Activated CD4-positive, alpha-beta T cell treated with anti-CD3 and anti-CD28 coated beads, Interleukin-2, amount 50 U/mL, for 1 hour (primary cell): ENCODE results near the gene METTL5.
"Not testable (repeated sequence)": the region's sequence is repeated elsewhere in the genome, so short reads cannot be mapped to it uniquely, and the experiment has no call there.

Source experiments
- DNase-seq: peaks from one replicate; pipeline ENCODE4 v3.0.0-alpha.2; 2020

The METTL5 gene

DNA sequence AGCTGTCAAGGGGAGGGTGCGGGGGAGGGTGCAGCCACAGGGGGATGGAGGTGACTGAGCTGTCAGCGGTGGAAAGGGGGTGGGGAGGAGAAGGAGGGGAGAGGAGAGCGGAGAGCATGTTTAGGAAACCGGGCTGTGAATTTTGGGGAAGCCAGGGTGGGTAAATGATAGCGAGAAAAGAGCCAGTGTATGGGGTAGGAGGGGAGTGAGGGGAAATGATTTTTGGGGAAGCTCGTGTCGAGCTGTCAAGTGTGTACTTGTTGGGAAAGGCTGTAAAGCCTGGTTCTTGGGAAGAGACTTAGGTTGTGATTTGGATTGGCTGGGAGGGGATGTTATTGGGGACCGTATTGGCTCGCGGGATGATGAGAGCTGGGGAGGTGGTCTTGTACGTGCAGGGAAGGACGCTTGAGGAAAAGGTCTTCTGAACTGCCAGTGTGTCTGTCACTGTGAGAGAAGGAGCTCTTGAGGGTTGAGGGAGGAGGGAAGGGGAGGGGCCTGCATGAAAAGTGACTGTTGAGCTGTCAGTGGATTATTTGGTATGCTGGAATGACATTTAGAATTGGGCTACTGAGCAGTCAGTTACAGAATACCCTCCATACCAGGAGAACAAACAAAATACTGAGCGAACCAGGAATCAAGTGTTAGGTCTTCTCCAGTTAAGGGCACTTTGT lies 3.6 kb upstream of the METTL5 start:
- peak; percentile 39 for DNase-seq

DNA sequence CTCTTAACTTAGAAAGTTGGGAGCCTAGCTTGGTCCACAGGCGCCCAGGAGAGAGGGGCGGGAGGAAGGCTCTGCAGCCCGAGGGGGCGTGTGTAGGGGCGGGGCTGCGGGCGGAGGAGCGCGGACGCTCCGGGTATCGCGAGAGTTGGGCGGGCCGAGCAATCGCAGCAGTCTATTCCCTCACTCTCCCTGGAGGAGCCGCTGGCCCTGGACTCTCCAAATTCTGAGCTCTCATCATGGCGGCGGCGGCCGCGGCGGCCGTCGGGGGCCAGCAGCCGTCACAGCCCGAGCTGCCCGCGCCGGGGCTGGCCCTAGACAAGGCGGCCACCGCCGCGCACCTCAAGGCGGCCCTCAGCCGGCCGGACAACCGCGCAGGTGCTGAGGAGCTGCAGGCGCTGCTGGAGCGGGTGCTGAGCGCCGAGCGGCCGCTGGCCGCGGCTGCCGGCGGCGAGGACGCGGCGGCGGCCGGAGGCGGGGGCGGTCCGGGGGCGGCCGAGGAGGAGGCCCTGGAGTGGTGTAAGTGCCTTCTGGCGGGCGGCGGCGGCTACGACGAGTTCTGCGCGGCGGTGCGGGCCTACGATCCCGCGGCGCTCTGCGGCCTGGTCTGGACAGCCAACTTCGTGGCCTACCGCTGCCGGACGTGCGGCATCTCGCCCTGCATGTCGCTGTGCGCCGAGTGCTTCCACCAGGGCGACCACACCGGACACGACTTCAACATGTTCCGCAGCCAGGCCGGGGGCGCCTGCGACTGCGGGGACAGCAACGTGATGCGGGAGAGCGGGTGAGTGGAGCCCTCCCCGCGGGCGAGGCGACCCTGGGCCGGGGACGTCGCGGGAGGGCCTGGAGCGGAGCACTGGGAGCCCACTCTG lies 2.8 kb upstream of the METTL5 start, which contains the start of gene UBR3:
Gene UBR3, plus strand, starts transcription at position 183 of the 869 bp plus-strand sequence. Its CDS starts 54 bp downstream, at position 237.
- peak; percentile 89 for DNase-seq

DNA sequence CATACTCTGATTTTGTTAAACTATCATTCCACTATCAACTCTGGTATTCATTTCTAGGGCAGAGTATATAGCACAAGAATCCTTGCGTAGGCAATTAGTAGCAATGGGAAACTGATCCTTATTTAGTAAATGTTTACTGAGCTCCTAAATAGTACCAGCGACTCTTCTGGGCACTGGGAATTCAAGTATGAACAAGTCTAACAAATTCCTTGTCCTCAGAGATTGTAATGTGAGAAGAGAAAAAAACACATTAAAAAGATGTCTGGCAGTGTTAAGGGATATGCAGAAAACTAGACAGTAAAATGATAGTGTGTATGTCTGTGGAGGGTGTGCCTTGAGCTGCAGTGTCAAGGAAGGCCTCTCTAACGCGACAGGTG lies 721 bp downstream of the METTL5 start:
- no peak for DNase-seq

DNA sequence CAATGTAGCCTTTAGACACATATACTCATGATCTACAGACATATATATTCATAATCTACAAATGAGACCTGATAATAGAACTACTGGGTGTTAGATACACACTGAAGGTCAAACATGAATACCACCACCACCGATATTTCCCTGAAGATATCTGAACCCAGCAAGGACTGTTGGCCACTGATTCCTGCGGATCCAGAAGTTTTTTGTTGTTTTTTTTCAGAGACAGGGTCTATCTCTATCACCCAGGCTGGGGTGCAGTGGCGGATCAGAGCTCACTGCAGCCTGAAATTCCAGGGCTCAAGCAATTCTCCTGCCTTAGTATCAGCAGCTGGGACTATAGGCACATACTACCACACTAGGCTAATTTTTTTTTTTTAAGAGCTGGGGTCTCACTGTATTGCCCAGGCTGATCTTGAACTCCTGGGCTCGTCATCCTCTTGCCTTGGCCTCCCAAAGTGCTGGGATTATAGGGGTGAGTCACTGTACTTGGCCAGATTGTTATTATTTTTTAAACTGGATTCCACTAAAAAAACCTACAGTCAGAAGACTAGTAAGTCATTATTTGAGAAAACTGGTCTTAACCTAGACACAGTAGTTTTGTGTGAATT lies 1.8 kb downstream of the METTL5 start:
- no peak for DNase-seq

DNA sequence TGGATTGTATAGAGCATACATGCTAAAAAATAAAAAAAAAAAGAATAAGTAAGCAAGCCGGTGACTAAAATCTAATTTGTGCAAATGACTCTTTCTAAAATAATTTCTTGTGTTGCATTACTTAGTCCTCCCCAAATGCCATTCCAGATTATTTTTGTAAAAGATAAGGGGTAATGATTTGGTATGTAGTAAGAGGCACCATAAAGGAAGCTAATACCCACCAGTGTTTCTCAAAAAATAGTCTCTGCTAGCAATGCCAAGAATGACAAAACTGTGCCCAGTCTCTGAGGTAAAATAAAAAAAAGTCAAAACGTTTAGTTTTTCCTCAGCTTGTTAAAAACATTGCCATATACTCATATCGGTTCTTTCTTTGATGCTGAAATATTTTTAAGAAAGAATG lies 2.7 kb downstream of the METTL5 start:
- DNase-seq: no peak

DNA sequence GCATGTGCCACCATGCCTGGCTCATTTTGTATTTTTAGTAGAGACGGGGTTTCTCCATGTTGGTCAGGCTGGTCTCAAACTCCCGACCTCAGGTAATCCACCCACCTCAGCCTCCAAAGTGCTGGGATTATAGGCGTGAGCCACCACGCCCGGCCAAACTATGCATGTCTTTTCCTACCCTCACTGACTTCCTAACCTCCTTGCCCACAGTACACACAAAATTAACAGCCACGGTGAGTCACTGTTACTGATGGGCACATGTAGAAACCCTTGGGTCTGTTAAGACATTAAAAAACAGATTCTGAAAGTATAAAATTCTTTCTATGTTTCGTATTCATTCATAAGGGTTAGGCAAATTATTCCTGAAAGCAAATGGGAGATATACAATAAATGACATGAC lies 4.6 kb downstream of the METTL5 start:
- not testable (repeated sequence) for DNase-seq

DNA sequence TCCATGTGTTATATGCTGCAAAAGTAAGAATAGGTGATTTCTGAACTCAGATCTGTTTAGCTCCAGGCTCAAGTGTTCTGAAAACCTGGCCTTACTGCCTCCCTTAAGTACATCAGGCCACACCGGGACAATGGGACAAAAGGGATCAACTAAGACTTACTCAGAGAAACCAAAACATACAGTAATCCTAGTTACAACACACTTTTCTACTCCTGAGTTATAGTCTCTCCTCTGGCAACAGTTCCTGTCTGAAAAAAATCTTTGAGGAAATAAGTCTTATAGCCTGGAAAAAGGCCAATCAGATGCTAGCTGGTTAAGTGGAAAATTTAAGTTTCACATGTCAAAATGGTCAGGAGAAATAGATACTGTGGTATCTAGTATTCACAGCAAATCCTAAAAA lies 5.6 kb downstream of the METTL5 start:
- DNase-seq: no peak

DNA sequence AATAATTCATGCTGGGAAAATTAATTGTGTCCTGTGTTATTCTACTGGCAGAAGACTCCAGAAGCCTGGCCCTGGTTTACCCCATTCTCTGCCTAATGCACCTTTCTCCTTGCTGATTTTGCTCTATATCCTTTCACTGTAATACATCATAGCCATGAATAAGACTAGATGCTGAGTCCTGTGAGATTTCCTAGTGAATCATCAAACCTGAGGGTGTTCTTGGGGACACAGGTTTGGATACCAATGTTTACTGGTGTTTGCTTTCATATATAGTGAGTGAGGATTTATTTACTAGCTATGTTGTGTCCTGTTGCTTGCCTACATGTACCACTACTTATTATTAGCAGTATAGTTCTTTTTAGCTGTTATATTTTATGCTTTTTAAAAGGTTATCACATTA lies 6.5 kb downstream of the METTL5 start:
- DNase-seq: no peak

DNA sequence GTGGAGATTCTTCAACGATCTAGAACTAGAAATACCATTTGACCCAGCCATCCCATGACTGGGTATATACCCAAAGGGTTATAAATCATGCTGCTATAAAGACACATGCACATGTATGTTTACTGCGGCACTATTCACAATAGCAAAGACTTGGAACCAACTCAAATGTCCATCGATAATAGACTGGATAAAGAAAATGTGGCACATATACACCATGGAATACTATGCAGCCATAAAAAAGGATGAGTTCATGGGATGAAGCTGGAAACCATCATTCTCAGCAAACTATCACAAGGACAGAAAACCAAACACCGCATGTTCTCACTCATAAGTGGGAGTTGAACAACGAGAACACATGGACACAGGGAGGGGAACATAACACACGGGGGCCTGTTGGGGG lies 7.3 kb downstream of the METTL5 start:
- DNase-seq: not testable (repeated sequence)

DNA sequence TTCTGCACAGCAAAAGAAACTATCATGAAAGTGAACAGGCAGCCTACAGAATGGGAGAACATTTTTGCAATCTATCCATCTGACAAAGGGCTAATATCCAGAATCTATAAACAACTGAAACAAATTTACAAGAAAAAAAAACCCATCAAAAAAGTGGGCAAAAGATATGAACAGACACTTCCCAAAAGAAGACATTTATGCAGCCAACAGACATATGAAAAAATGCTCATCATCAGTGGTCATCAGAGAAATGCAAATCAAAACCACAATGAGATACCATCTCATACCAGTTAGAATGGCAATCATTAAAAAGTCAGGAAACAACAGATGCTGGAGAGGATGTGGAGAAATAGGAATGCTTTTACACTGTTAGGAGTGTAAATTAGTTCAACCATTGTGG lies 7.7 kb downstream of the METTL5 start:
- not testable (repeated sequence) for DNase-seq

DNA sequence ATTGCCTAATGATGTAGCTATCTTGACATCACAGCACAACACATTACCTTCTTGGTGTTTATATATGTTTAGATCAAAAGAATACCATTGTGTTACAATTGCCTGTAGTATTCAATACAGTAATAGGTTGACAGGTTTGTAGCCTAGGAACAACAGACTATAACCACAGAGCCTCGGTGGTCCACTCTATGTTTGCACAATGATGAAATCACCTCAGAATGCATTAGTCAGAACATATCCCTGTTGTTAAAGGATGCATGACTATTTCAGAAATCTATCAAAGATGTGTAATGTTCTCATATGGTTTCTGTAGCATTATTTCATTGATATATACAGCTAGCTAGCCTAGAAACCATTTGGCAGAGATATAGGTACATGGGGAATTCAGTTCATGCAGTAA lies 8.9 kb downstream of the METTL5 start:
- DNase-seq: no peak

DNA sequence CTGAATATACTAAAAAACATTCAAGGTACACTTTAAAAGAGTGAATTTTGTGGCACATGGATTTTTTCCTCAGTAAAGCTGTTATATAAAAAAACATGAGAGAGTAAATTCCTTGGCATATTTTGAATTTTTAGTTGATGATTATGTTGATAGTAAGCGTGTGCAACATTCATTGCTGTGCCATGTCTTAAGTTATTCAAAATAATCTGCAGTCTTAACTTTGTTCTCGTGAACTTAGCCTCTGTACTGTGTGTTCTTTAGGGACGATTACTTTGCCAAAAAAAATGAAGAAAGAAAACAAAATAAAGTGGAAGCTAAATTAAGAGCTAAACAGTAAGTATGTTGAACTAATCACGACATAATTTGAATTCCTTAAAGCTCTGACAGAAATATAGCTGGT lies 16.5 kb downstream of the METTL5 start:
- DNase-seq: no peak

DNA sequence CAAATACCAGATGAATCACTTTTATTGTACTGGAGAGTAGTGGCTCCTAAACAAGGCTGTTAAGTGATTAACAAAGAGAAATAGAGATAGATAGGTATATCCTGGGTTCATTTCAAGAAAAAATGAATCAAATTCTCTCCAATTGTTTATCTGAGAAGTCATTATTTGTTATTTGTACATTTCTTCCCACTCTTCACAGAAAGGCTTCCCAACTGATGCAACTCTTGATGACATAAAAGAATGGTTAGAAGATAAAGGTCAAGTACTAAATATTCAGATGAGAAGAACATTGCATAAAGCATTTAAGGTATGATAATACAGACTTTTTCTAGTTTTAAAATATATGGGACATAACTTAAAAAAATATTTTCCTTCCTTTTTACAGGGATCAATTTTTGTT lies 18.1 kb downstream of the METTL5 start:
- DNase-seq: no peak

DNA sequence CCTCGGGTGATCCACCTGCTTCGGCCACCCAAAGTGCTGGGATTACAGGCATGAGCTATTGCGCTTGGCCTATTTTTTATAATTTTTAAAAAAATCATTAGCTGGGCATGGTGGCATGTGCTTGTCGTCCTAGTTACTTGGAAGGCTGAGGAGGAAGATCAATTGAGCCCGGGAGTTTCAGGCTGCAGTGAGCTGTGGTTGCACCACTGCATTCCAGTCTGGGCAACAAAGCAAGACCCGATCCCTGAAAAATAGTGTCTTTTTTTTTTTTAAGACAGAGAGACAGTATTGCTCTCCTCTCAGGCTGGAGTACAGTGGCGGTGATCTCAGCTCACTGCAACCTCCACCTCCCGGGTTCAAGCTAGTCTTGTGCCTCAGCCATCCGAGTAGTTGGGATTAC lies 21.2 kb downstream of the METTL5 start:
- DNase-seq: no peak

DNA sequence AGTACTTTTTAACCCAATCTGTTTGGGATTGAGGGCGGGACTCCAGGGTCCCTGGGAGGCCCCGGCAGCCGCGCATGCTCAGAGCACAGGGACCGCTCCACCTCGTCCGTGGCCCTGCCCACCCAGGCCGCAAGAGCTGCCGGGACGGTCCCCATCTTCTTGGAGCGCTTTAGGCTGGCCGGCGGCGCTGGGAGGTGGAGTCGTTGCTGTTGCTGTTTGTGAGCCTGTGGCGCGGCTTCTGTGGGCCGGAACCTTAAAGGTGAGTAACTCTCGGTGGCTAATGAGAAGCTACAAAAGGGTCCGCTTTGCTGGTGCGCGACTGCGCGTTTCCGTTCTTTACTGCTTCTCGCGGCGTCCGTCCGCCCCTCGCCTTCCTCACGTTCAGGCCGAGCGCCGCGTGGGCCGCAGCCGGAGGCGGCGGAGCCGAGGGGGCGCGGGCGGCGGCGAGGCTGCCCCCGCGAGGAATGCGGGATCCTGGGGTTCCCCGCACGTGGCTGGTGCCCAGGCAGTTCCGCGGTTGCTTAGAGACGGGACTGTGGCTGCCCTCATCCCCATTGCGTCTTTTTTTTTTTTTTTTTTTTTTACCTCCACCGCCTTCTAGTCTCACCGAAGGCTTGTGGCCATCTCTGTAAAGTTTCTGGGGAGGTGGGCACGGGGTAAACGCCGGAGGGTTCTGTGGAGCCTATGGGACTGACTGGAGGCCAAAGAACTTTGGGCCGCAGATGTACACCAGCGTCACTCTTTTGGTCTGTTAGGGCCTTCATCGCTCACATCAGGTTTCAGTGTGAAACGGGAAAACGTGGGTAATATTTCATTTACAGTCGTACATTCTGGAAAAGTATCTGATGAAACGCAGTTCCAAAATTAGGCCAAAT lies 25.8 kb downstream of the METTL5 start, which contains the start of gene SSB:
Gene SSB, plus strand, starts transcription at position 154 of the 875 bp plus-strand sequence. CDS start 2,090 bp downstream, outside the sequence.
- peak; percentile 91 for DNase-seq

DNA sequence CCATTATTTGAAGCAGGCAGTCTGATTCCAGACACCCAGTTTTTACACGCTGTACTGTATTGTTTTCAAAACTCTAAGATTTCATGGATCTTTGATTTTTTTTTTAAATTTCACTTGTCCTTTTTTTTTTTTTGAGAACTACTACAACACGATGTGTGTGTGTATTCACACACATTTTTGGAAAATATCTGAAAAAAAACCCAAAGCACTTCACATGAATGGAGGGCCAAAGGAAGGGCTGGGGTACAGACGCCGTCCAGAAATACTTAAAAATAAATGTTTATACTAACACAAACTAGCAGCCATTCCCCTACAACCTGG lies 26.3 kb downstream of the METTL5 start:
- DNase-seq: no peak

DNA sequence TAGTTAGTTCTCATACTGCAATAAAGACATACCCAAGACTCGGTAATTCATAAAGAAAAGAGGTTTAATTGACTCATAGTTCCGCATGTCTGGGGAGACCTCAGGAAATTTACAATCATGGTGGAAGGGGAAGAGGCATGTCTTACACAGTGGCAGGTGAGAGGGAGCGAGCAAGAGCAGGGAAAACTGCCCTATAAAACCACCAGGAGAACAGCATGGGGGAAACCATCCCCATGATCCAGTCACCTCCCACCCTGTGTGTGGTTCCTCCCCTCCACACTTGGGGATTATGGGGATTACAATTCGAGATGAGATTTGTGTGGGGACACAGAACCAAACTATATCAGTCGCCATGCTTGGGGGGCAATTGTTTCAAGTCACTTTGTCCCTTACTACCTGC lies 27.1 kb downstream of the METTL5 start:
- DNase-seq: no peak

DNA sequence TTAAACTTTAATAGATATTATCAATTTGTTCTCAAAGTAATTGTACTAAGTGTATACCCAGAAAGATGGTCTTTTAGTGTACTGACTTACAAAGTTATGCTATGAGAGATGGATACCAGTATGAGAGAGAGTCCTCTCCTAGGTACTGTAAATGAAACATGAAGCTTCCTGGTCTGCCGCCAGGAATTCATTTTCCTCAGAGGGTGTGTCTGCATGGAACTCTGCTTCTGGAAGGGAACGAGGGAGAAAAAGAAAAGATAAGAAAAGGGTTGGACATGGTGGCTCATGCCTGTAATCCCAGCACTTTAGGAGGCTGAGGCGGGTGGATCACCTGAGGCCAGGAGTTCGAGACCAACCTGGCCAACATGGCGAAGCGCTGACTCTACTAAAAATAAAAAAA lies 28.3 kb downstream of the METTL5 start:
- no peak for DNase-seq

DNA sequence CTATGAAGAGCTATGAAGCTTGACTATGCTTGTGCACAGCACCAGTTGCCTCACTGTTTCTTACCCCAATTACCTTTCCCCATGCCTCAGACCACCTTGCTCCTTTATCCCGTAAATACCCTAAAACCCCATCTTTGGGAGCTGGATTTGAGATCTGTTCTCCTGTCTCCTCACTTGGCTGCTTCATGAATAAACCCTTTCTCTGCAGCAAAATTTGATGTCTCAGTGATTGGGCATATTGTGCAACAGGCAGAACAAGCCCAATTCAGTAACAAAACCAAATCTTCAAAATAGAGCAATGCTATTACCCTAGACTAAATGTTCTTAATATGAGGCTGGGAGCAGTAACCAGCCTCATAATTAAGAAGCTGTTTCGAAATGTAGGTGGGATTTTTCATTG lies 29.5 kb downstream of the METTL5 start:
- no peak for DNase-seq

DNA sequence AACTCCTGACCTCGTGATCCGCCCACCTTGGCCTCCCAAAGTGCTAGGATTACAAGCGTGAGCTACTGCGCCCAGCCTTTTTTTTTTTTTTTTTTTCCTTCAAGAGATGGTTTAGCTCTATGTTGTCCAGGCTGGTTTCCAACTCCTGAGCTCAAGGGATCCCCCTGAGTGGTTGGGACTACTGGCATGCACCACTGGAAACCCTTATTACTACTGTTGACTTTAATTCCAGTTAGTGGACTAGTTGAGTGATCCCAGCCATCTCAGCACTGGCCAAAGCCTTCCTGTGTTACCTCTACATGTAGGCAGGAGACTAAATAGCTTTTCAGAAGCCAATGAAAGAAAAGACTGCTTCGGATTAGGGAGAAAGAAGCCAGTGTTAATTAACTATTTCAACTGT lies 34.1 kb downstream of the METTL5 start:
- no peak for DNase-seq

DNA sequence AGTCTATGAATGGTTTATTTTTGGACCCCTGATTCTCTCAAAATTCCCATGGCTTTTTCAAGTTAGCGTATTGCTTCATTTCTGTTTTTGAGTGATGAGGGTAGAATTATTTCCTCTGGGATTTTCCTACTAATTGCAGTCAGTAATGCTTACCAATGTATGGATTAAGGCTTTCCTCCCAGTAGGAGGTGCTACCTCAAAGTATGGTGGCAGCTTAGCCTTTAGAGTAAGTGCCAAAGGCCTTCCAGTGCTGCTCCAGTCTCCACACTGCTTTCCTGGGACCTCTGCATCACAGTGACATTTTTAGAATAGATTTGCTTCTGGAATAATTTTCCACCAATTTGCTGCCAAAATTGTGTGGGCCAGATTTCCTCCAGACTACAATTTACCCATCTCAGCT lies 42.2 kb downstream of the METTL5 start:
- DNase-seq: no peak

DNA sequence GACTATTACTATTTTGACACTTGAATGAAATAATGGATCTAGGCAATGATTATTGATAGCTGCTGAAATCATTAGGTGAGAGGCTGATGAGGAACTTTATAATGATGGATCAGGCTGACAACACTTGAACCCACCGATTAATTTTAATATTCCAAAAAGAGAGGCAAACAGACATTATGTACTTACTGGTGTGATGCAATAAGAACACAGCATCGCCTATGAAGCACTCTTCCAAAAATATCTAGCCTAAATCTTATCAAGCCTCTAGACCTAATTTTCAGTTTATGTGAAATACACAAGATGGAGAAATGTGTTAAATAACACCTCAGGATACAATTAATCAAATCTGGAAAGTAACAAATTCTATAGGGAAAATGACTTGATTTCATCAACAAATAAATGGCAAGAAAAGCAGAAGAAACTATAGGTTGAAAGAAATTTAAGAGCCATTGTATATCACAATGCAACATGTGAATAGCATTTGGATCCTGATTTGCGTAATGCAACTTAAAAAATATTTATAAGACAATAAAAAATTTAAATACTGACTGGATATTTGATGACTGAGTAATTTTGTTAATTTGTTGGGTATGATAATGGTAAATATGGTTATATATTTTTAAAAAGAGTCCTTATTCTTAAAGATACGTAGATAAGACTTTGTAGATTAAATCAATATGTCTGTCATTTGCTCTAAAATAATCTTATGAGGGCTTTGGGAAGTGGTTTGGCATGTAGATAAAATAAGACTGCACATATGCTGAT lies 43.3 kb downstream of the METTL5 start:
- no peak for DNase-seq
